ENCODE measurements around the gene ZBTB5. TPM values are rescaled to one million over a fixed set of nuclear protein-coding genes. Genes with fewer than 3 reads are reported as not detected.

ZBTB5 gene
- total RNA-seq, 1 experiment from 2014 or later, result 9.1 TPM

DNA sequence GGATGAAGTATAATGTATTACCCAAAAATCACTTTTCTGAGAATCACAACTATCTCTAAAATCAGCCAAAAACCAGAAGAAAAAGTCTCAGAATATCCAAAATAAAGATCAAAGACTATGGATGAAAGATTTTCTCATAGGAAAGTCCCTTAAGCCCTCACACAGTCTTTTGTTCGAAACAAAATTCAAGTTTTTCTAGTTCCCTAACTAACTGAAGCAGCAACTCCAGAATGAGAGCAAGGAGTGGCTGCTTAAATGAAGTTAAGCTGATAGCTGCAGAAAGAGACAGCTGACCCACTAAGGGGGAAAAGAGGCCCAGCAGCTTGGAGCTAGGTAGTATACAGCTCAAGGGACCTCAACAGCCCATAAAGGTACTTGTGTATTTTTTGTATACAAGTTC, 8.4 kb downstream of the ZBTB5 start:
- H3K4me3 Mint-ChIP-seq, result no peak overlapping the region
- no peak overlapping the region for H3K27ac Mint-ChIP-seq
- no peak for DNase-seq
- H3K4me1 Mint-ChIP-seq, result peaks cover 24 to 26% of the 10 kb centered on the region in 2 experiments
- peaks cover 17 to 27% (median 22%) of the 10 kb centered on the region in 3 experiments for H3K36me3 Mint-ChIP-seq (ENCODE audit: insufficient read depth in 1 of 3, low read depth in 3 of 3)
- Histone ChIP-seq H4K20me1 (ENCODE audit: control insufficient read depth, insufficient read depth, insufficient read length) (no peaks in the 10 kb centered on the region), H3K27me3 (ENCODE audit: insufficient read depth, low read length) (no peaks in the 10 kb centered on the region), H3K79me2 (ENCODE audit: insufficient read depth, low read length) (peaks cover 34% of the 10 kb centered on the region), H4K5ac (ENCODE audit: insufficient read length, low read depth, low read length) (no peak overlapping the region), H2BK20ac (ENCODE audit: low read depth, low read length, poor library complexity, severe bottlenecking) (no peak overlapping the region), H3K79me1 (ENCODE audit: insufficient read depth, low read depth, low read length, poor library complexity, severe bottlenecking) (peaks cover 6% of the 10 kb centered on the region), H2BK12ac (ENCODE audit: insufficient read length, low read depth, low read length) (no peak overlapping the region), H3K4ac (ENCODE audit: low read depth, low read length) (no peak overlapping the region), H2BK5ac (ENCODE audit: insufficient read length, low read length) (no peak overlapping the region), H3K9ac (ENCODE audit: extremely low read depth, insufficient read length, low read length) (no peak overlapping the region), H3K9me3 (ENCODE audit: control insufficient read depth, low read depth, low read length) (no peaks in the 10 kb centered on the region), H3K56ac (ENCODE audit: insufficient read length, low read depth, low read length) (no peak overlapping the region), H3K23me2 (ENCODE audit: insufficient read length, low read depth, low read length, poor library complexity, severe bottlenecking) (no peaks in the 10 kb centered on the region), H4K8ac (replicated peaks; ENCODE audit: insufficient read length, low read depth, low read length) (no peak overlapping the region), H3K23ac (ENCODE audit: insufficient read length, low read depth, low read length) (no peak overlapping the region), H3K4me1 (ENCODE audit: insufficient read depth, low read length) (no peaks in the 10 kb centered on the region), H4K91ac (ENCODE audit: insufficient read length, low read depth, low read length) (no peak overlapping the region), H2AK5ac (ENCODE audit: insufficient read length, low read length) (no peak overlapping the region), H3K18ac (ENCODE audit: insufficient read length, low read depth, low read length) (no peak overlapping the region), H2AFZ (ENCODE audit: low read length) (no peak overlapping the region), H2BK15ac (ENCODE audit: low read depth, low read length) (no peak overlapping the region), H3K27ac (ENCODE audit: insufficient read length, low read depth, low read length) (no peak overlapping the region), H3K4me2 (ENCODE audit: insufficient read depth, insufficient read length, low read length) (no peak overlapping the region), H3T11ph (ENCODE audit: low read length) (no peak overlapping the region), H2BK120ac (ENCODE audit: low read depth, low read length, poor library complexity, severe bottlenecking) (no peak overlapping the region), H3K14ac (ENCODE audit: insufficient read depth, low read length) (no peak overlapping the region)
- TF ChIP-seq, protein P1, sequence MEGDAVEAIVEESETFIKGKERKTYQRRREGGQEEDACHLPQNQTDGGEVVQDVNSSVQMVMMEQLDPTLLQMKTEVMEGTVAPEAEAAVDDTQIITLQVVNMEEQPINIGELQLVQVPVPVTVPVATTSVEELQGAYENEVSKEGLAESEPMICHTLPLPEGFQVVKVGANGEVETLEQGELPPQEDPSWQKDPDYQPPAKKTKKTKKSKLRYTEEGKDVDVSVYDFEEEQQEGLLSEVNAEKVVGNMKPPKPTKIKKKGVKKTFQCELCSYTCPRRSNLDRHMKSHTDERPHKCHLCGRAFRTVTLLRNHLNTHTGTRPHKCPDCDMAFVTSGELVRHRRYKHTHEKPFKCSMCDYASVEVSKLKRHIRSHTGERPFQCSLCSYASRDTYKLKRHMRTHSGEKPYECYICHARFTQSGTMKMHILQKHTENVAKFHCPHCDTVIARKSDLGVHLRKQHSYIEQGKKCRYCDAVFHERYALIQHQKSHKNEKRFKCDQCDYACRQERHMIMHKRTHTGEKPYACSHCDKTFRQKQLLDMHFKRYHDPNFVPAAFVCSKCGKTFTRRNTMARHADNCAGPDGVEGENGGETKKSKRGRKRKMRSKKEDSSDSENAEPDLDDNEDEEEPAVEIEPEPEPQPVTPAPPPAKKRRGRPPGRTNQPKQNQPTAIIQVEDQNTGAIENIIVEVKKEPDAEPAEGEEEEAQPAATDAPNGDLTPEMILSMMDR (conservative IDR thresholded peaks at IDR 0.05), result no peak
- peaks cover 3 to 9% of the 10 kb centered on the region in 2 experiments; a peak in 3 of 5 replicates for H3K9me3 Mint-ChIP-seq
- 0 out of 2 replicates have a peak, but pooled peaks cover 2% of the 10 kb centered on the region for H3K27me3 Mint-ChIP-seq (ENCODE audit: low read depth)
- WGBS (ENCODE audit: extremely low coverage, insufficient read length, low lambda C conversion rate), result no CpG with 5 or more reads among the region's 1 CpG

All from H9 (cell line).